Neuronal stem cell (in vitro differentiated cells): Measurements from ENCODE around the gene CELA2B.
"Not testable (repeated sequence)": the region's sequence is repeated elsewhere in the genome, so short reads cannot be mapped to it uniquely, and the experiment has no call there.

ENCODE experiments used
- DNase-seq: peaks from one replicate; pipeline ENCODE4 v3.0.0-alpha.2; 2013; ENCODE audit warnings: low spot score
- H2AFZ ChIP-seq: one replicate; pipeline ENCODE4 v1.6.1; 2013; ENCODE audit warnings: mild to moderate bottlenecking, low read length, inconsistent platforms
- H2AK5ac ChIP-seq: 2 replicates; pipeline ENCODE4 v1.6.1; 2013; ENCODE audit warnings: low read depth, mild to moderate bottlenecking, inconsistent platforms, low read length, moderate library complexity, mixed read lengths
- H2BK120ac ChIP-seq: 2 replicates; pipeline ENCODE4 v1.6.1; 2013; ENCODE audit warnings: low read depth, mild to moderate bottlenecking, inconsistent platforms, low read length, moderate library complexity, mixed read lengths
- H2BK12ac ChIP-seq: one replicate; pipeline ENCODE4 v1.6.1; 2013; ENCODE audit warnings: low read length, inconsistent platforms
- H2BK15ac ChIP-seq: 2 replicates; pipeline ENCODE4 v1.6.1; 2013; ENCODE audit warnings: mild to moderate bottlenecking, low read length, inconsistent platforms, mixed read lengths
- H2BK5ac ChIP-seq: one replicate; pipeline ENCODE4 v1.6.1; 2013; ENCODE audit warnings: inconsistent platforms, mild to moderate bottlenecking, low read length, moderate library complexity
- H3K14ac ChIP-seq: one replicate; pipeline ENCODE4 v1.6.1; 2013; ENCODE audit warnings: low read length, inconsistent platforms
- H3K18ac ChIP-seq: 2 replicates; pipeline ENCODE4 v1.6.1; 2013; ENCODE audit warnings: low read length, inconsistent platforms
- H3K23ac ChIP-seq: 2 replicates; pipeline ENCODE4 v1.6.1; 2013; ENCODE audit warnings: low read depth, mild to moderate bottlenecking, mixed read lengths, low read length, inconsistent platforms; ENCODE audit not compliant: poor library complexity
- H3K27ac ChIP-seq: replicated peaks from 3 replicates; pipeline ENCODE4 v1.5.1; 2013; ENCODE audit warnings: low read length, inconsistent platforms
- H3K27me3 ChIP-seq, 3 experiments: 2 replicates each; pipeline ENCODE4 v1.6.1; 2013; ENCODE audit warnings: low read length in 3 of 3, mild to moderate bottlenecking in 2 of 3, inconsistent platforms in 1 of 3, low read depth in 1 of 3, mixed read lengths in 1 of 3, moderate library complexity in 1 of 3; ENCODE audit not compliant: control insufficient read depth in 3 of 3, insufficient read depth in 3 of 3
- H3K36me3 ChIP-seq, 2 donors: replicated peaks in 1 of 2; 2 replicates each; pipeline ENCODE4 v1.6.1; 2013; ENCODE audit warnings: low read length in 2 of 2; ENCODE audit not compliant: control insufficient read depth in 2 of 2, insufficient read depth in 2 of 2
- H3K4ac ChIP-seq: 2 replicates; pipeline ENCODE4 v1.6.1; 2013; ENCODE audit warnings: inconsistent platforms, mild to moderate bottlenecking, low read length, moderate library complexity
- H3K4me1 ChIP-seq, 2 donors: 1 replicate in 1 of 2; 2 replicates in 1 of 2; pipeline ENCODE4 v1.6.1; 2013; ENCODE audit warnings: low read length in 2 of 2, low read depth in 1 of 2; ENCODE audit not compliant: control insufficient read depth in 2 of 2, insufficient read depth in 1 of 2
- H3K4me2 ChIP-seq: one replicate; pipeline ENCODE4 v1.6.1; 2013; ENCODE audit warnings: mild to moderate bottlenecking, low read length, inconsistent platforms; ENCODE audit not compliant: insufficient read depth, poor library complexity, severe bottlenecking
- H3K4me3 ChIP-seq, 2 donors: 2 replicates each; pipeline ENCODE4 v1.5.1; 2013; ENCODE audit warnings: low read length in 2 of 2, mild to moderate bottlenecking in 2 of 2, inconsistent platforms in 1 of 2, moderate library complexity in 1 of 2
- H3K79me1 ChIP-seq: one replicate; pipeline ENCODE4 v1.6.1; 2013; ENCODE audit warnings: low read depth, mild to moderate bottlenecking, inconsistent platforms, low read length, moderate library complexity
- H3K9ac ChIP-seq: one replicate; pipeline ENCODE4 v1.6.1; 2013; ENCODE audit warnings: mild to moderate bottlenecking, low read depth, low read length, inconsistent platforms; ENCODE audit not compliant: poor library complexity
- H3K9me3 ChIP-seq, 2 donors: replicated peaks in 1 of 2; 2 replicates each; pipeline versions ENCODE3 to v1.6.1; 2013; ENCODE audit warnings: low read length in 2 of 2, mild to moderate bottlenecking in 2 of 2, inconsistent platforms in 1 of 2, low read depth in 1 of 2, mixed read lengths in 1 of 2, moderate library complexity in 1 of 2; ENCODE audit not compliant: control insufficient read depth in 2 of 2, insufficient read depth in 1 of 2
- H4K8ac ChIP-seq: one replicate; pipeline ENCODE4 v1.6.1; 2013; ENCODE audit warnings: low read depth, mild to moderate bottlenecking, inconsistent platforms, low read length, moderate library complexity
- H4K91ac ChIP-seq: one replicate; pipeline ENCODE4 v1.6.1; 2013; ENCODE audit warnings: low read length, low read depth, mild to moderate bottlenecking, inconsistent platforms; ENCODE audit not compliant: poor library complexity
- whole genome bisulfite sequencing, 2 donors: extraction: QIAGEN DNeasy Blood & Tissue Kit; methylation state at CpG; one replicate each; pipeline ENCODE4 v1.1.7; 2013; ENCODE audit warnings: missing lambda C conversion rate in 2 of 2, mixed read lengths in 1 of 2; ENCODE audit not compliant: insufficient read length in 2 of 2, insufficient replicate concordance in 1 of 2; ENCODE audit errors: extremely low coverage in 2 of 2; 5-methylcytosine and 5-hydroxymethylcytosine counted together

The CELA2B gene

DNA sequence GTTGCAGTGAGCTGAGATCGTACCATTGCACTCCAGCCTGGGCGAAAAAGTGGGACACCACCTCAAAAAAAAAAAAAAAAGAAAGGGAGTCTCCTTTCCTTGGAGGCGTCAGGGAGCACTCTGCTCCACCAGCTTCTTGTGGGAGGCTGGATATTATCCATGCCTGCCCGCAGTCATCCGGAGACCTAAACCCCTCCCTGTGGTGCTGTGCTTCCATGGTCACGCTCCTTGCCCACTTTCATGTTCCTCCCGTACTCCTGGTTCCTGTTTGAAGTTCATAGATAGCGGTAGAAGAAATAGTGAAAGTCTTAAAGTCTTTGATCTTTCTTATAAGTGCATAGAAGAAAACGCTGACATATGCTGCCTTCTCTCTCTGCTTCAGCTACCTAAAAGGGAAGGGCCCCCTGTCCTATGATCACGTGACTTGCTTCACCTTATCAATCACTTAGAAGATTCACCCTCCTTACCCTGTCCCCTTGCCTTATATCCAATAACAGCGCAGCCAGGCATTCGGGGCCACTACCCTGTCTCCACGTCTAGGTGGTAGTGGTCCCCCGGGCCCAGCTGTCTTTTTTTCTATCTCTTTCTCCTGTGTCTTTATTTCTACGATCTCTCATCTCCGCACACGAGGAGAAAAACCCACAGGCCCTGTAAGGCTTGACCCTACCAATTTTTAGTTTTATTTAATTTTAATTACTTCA is 45.5 kb downstream of the CELA2B start:
- H3K9me3 ChIP-seq, H2AFZ ChIP-seq, H2AK5ac ChIP-seq, H2BK12ac ChIP-seq, H3K23ac ChIP-seq, H4K91ac ChIP-seq, H2BK5ac ChIP-seq, DNase-seq, H3K79me1 ChIP-seq, H3K27me3 ChIP-seq, H3K14ac ChIP-seq, H2BK120ac ChIP-seq, H3K4me2 ChIP-seq, H4K8ac ChIP-seq, H3K4ac ChIP-seq, H3K18ac ChIP-seq, H3K4me3 ChIP-seq, H3K27ac ChIP-seq, H2BK15ac ChIP-seq, H3K4me1 ChIP-seq, H3K9ac ChIP-seq: not testable (repeated sequence)
- H3K36me3 ChIP-seq: peaks cover 3 to 15% of the 10 kb centered on the region in 2 donors
- no CpG with 5 or more reads among the region's 17 CpGs for WGBS, 2 donors

DNA sequence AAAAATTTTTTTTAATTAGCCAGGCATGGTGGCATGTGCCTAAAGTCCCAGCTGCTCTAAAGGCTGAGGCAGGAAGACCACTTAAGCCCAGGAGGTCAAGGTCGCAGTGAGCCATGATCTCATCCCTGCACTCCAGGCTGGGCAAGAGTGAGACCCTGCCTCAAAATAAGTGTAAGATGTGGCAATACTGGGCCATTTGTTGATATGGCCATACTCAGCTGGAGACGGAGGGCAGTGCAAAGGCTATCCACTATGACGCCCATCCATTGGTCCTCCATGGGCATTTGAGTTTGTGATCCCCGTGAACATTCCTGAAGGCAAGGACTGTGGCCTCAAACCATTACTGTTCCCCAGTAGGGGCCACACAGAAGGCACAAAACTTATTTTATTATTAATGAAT is 46.6 kb downstream of the CELA2B start:
- no peak overlapping the region for H3K23ac ChIP-seq
- no peak overlapping the region for H3K9ac ChIP-seq
- H4K8ac ChIP-seq: no peak overlapping the region
- no peaks in the 10 kb centered on the region for H3K9me3 ChIP-seq
- no peak overlapping the region for H4K91ac ChIP-seq
- no peaks in the 10 kb centered on the region for H3K79me1 ChIP-seq
- no peak overlapping the region for H3K4ac ChIP-seq
- H3K36me3 ChIP-seq: peaks cover 0 to 3% of the 10 kb centered on the region in 2 donors
- DNase-seq: no peak
- H3K18ac ChIP-seq: no peak overlapping the region
- no peak overlapping the region for H3K14ac ChIP-seq
- H2BK15ac ChIP-seq: no peak overlapping the region
- WGBS, 2 donors: no CpG with 5 or more reads among the region's 4 CpGs
- H3K27me3 ChIP-seq: no peaks in the 10 kb centered on the region
- no peak overlapping the region for H2AK5ac ChIP-seq
- H3K4me1 ChIP-seq: peaks cover 4 to 10% of the 10 kb centered on the region in 2 donors
- no peak overlapping the region for H3K4me3 ChIP-seq
- H3K4me2 ChIP-seq: no peak overlapping the region
- H2BK5ac ChIP-seq: no peak overlapping the region
- no peak overlapping the region for H3K27ac ChIP-seq
- no peak overlapping the region for H2AFZ ChIP-seq
- H2BK120ac ChIP-seq: no peak overlapping the region
- H2BK12ac ChIP-seq: no peak overlapping the region

DNA sequence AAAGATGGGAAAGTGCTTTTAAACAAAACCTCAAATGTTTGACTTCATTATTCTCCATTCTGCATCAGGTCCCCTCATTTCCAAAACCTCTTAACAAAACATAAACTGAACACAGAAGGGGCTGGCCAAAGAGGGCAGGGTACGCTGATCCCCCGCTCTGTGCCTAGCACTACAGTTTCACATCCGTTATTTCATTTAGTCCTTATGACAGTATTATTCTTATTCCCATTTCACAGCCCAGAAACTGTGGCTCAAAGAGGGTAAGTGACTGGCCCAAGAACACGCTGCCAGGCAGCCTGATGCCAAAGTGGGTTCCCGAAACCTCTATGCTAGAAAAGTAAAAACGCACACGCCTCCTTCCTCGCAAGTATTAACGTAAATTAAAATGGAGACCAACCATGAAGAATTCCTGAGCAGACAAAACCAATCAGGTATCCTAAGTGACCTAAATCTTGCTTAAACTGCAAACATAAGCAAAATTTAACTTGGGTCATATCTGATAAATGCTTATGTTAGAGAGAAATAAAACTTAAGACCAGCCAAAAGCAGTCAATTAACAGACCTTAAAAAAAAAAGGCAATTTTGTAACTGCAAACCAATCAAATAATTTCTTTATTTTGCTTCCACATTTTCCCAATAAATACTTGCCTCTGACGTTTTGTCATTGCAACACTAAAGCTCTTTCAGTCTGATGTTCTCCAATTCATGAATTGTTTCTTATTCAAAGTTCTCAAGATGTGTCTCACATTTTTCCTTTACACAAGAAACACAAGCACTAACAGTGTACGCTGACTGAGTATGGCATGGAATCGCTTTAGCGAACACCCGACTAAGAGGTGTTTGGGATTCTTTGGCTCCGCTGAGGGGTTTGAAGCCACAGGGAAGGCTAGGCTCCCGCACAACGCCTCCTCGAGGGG is 47.5 kb downstream of the CELA2B start:
- no peak overlapping the region for H2BK15ac ChIP-seq
- H2BK12ac ChIP-seq: no peak overlapping the region
- H3K36me3 ChIP-seq: no peaks in the 10 kb centered on the region

DNA sequence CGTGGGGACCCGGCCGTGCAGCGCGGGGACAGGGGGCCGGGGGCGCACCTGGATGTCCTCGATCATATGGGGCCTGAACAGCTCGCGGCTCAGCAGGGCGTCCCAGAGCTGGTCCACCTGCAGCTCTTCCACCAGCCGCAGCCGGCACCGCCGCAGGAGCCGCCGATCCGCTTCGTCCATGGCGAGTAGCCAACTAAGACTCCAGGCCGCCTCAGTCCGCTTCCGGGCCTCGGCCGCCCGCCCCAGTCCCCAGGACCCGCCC is 48.0 kb downstream of the CELA2B start, which contains the start of gene CASP9:
Gene CASP9 (minus strand): TSS at position 195 of the 262 bp plus-strand sequence. CDS start 15 bp downstream, at position 180.
- Histone ChIP-seq H3K18ac (peak within 1 kb of the TSS; percentile 100), H2BK120ac (no peak within 1 kb of the TSS), H3K4me1 (peaks cover 4 to 11% of the 10 kb centered on the region in 2 donors), H3K4ac (no peak within 1 kb of the TSS), H2AFZ (peak within 1 kb of the TSS; percentile 99), H3K4me2 (peak within 1 kb of the TSS; percentile 68), H2BK15ac (peak within 1 kb of the TSS; percentile 63), H4K91ac (peak within 1 kb of the TSS; percentile 82), H2AK5ac (no peak within 1 kb of the TSS), H3K79me1 (no peaks in the 10 kb centered on the region), H3K14ac (peak within 1 kb of the TSS; percentile 92), H3K9ac (peak within 1 kb of the TSS; percentile 91), H3K9me3 (no peaks in the 10 kb centered on the region), H4K8ac (no peak within 1 kb of the TSS), H3K27me3 (no peaks in the 10 kb centered on the region), H3K36me3 (no peaks in the 10 kb centered on the region), H3K23ac (peak within 1 kb of the TSS; percentile 98), H2BK5ac (no peak within 1 kb of the TSS), H3K27ac (peak within 1 kb of the TSS; percentile 97), H3K4me3 (peak within 1 kb of the TSS; percentile 81 to 98), H2BK12ac (peak within 1 kb of the TSS; percentile 93)
- no peak for DNase-seq
- WGBS, 2 donors: no CpG with 5 or more reads among the region's 27 CpGs

More for the DNA sequence above, 47.5 kb downstream of the CELA2B start:
- DNase-seq: no peak
- Histone ChIP-seq H3K27ac (peak overlapping the region; percentile 77), H3K79me1 (no peaks in the 10 kb centered on the region), H3K18ac (no peak overlapping the region), H2AK5ac (no peak overlapping the region), H3K4me2 (peak overlapping the region; percentile 68), H3K4me3 (peak overlapping the region; percentile 81 to 83), H3K9ac (peak overlapping the region; percentile 91), H4K91ac (no peak overlapping the region), H2BK120ac (no peak overlapping the region), H3K27me3 (no peaks in the 10 kb centered on the region), H2BK5ac (no peak overlapping the region), H3K4ac (no peak overlapping the region), H3K4me1 (peaks cover 4 to 11% of the 10 kb centered on the region in 2 donors), H3K23ac (no peak overlapping the region), H2AFZ (peak overlapping the region; percentile 99), H3K9me3 (no peaks in the 10 kb centered on the region), H3K14ac (no peak overlapping the region), H4K8ac (no peak overlapping the region)
- WGBS, 2 donors: no CpG with 5 or more reads among the region's 18 CpGs
